ENCODE data around the gene HAAO. TPM values are rescaled to one million over a fixed set of nuclear protein-coding genes. Genes with fewer than 3 reads are reported as not detected.
A peak's percentile ranks its signal among the peaks of the same experiment; 100 is the strongest.

The HAAO gene
- total RNA-seq, 1 donor from 2014 or later = 14.5 TPM

- DNase-seq (ENCODE audit: low spot score, unreplicated experiment) = no peak
- Mint-ChIP-seq H3K27me3 (no peaks in the 10 kb centered on the region), H3K27ac (no peak overlapping the region), H3K9me3 (ENCODE audit: low read depth) (peaks cover 3% of the 10 kb centered on the region), H3K4me3 (ENCODE audit: low read depth) (no peak overlapping the region), H3K36me3 (ENCODE audit: insufficient read depth) (peaks cover 5% of the 10 kb centered on the region), H3K4me1 (ENCODE audit: low read depth) (peaks cover 1% of the 10 kb centered on the region)
- TF ChIP-seq CTCF (IDR thresholded peaks at IDR 0.05; ENCODE audit: unreplicated experiment) = no peak
Measured at GRCh38 chr2:42769583-42770287, 22.6 kb downstream of the HAAO start.

GRCh38 chr2:42768706-42769256 is 23.6 kb downstream of the HAAO start:
- DNase-seq (ENCODE audit: low spot score, unreplicated experiment) = no peak
- Mint-ChIP-seq H3K27ac (no peak overlapping the region), H3K4me1 (ENCODE audit: low read depth) (peaks cover 1% of the 10 kb centered on the region), H3K9me3 (ENCODE audit: low read depth) (peaks cover under 1% of the 10 kb centered on the region), H3K4me3 (ENCODE audit: low read depth) (no peak overlapping the region), H3K36me3 (ENCODE audit: insufficient read depth) (peaks cover 3% of the 10 kb centered on the region), H3K27me3 (no peaks in the 10 kb centered on the region)
- TF ChIP-seq CTCF (IDR thresholded peaks at IDR 0.05; ENCODE audit: unreplicated experiment) = no peak

GRCh38 chr2:42767899-42768705 is 24.3 kb downstream of the HAAO start:
- H3K27me3 Mint-ChIP-seq = no peaks in the 10 kb centered on the region
- peaks cover 3% of the 10 kb centered on the region for H3K36me3 Mint-ChIP-seq (ENCODE audit: insufficient read depth)
- no peak overlapping the region for H3K27ac Mint-ChIP-seq
- no peak for TF ChIP-seq CTCF (IDR thresholded peaks at IDR 0.05; ENCODE audit: unreplicated experiment)
- peaks cover 1% of the 10 kb centered on the region for H3K4me1 Mint-ChIP-seq (ENCODE audit: low read depth)
- no peak overlapping the region for H3K4me3 Mint-ChIP-seq (ENCODE audit: low read depth)
- DNase-seq (ENCODE audit: low spot score, unreplicated experiment) = no peak
- H3K9me3 Mint-ChIP-seq (ENCODE audit: low read depth) = no peaks in the 10 kb centered on the region

- no peaks in the 10 kb centered on the region for H3K9me3 Mint-ChIP-seq (ENCODE audit: low read depth)
- H3K27ac Mint-ChIP-seq = no peak overlapping the region
- TF ChIP-seq CTCF (IDR thresholded peaks at IDR 0.05; ENCODE audit: unreplicated experiment) = no peak
- DNase-seq (ENCODE audit: low spot score, unreplicated experiment) = no peak
- no peaks in the 10 kb centered on the region for H3K27me3 Mint-ChIP-seq
- peaks cover 4% of the 10 kb centered on the region for H3K36me3 Mint-ChIP-seq (ENCODE audit: insufficient read depth)
- H3K4me1 Mint-ChIP-seq (ENCODE audit: low read depth) = peaks cover 1% of the 10 kb centered on the region
- no peak overlapping the region for H3K4me3 Mint-ChIP-seq (ENCODE audit: low read depth)
Measured at GRCh38 chr2:42767080-42767898, 25.1 kb downstream of the HAAO start.

- DNase-seq (ENCODE audit: low spot score, unreplicated experiment) = no peak
- H3K9me3 Mint-ChIP-seq (ENCODE audit: low read depth) = no peaks in the 10 kb centered on the region
- no peaks in the 10 kb centered on the region for H3K27me3 Mint-ChIP-seq
- peak overlapping the region; percentile 58 for H3K27ac Mint-ChIP-seq
- no peak for TF ChIP-seq CTCF (IDR thresholded peaks at IDR 0.05; ENCODE audit: unreplicated experiment)
- H3K36me3 Mint-ChIP-seq (ENCODE audit: insufficient read depth) = peaks cover 4% of the 10 kb centered on the region
- peaks cover 1% of the 10 kb centered on the region for H3K4me1 Mint-ChIP-seq (ENCODE audit: low read depth)
- no peak overlapping the region for H3K4me3 Mint-ChIP-seq (ENCODE audit: low read depth)
Measured at GRCh38 chr2:42765686-42766085, 26.7 kb downstream of the HAAO start.

Measured in progenitor cell of endocrine pancreas (in vitro differentiated cells).